Epithelial cell of proximal tubule (primary cell): ENCODE measurements around the gene KLF2. TPM values are rescaled to one million over a fixed set of nuclear protein-coding genes. Genes with fewer than 3 reads are reported as not detected.
A peak's percentile ranks its signal among the peaks of the same experiment; 100 is the strongest.

Experiments
- DNase-seq: peaks from one replicate; pipeline ENCODE4 v3.0.0-alpha.2; 2011; ENCODE audit warnings: low read depth
- H3K4me3 ChIP-seq: 2 replicates; pipeline ENCODE4 v1.5.1; 2011; ENCODE audit warnings: low read depth, mild to moderate bottlenecking, low read length
- CTCF ChIP-seq: conservative IDR thresholded peaks from 2 replicates; pipeline ENCODE4 v1.5.1; 2012; ENCODE audit warnings: low read depth, mild to moderate bottlenecking, low read length
- total RNA-seq: library from RNA; depleted of rRNA; stranded (reverse); fragments of >200 nt; gene quantifications from 2 replicates; pipeline ENCODE4 v1.2.3, GENCODE V29; 2015

KLF2 gene
- total RNA-seq, 1 donor from 2014 or later: 1.3 TPM

GRCh38 chr19:16288544-16288943, 36.1 kb upstream of the KLF2 start:
- TF ChIP-seq CTCF: no peak
- no peak overlapping the region for H3K4me3 ChIP-seq
- no peak for DNase-seq

GRCh38 chr19:16289594-16289993, 35.0 kb upstream of the KLF2 start:
- no peak for TF ChIP-seq CTCF
- DNase-seq: no peak
- no peak overlapping the region for H3K4me3 ChIP-seq

- H3K4me3 ChIP-seq: no peak overlapping the region
- no peak for TF ChIP-seq CTCF
- DNase-seq: no peak
These were observed 33.9 kb upstream of the KLF2 start for GRCh38 chr19:16290692-16291091.

GRCh38 chr19:16293118-16294091, 31.2 kb upstream of the KLF2 start:
- no peak for TF ChIP-seq CTCF
- DNase-seq: no peak
- peak overlapping the region; percentile 5 for H3K4me3 ChIP-seq

GRCh38 chr19:16295057-16295456, 29.6 kb upstream of the KLF2 start:
- DNase-seq: no peak
- no peak overlapping the region for H3K4me3 ChIP-seq
- TF ChIP-seq CTCF: no peak

- H3K4me3 ChIP-seq: no peak overlapping the region
- TF ChIP-seq CTCF: no peak
- DNase-seq: no peak
These were observed 27.9 kb upstream of the KLF2 start for GRCh38 chr19:16296713-16297112.

GRCh38 chr19:16297575-16298178, 26.9 kb upstream of the KLF2 start:
- no peak for TF ChIP-seq CTCF
- H3K4me3 ChIP-seq: no peak overlapping the region
- DNase-seq: no peak
